GM18870 (cell line): ENCODE measurements around the gene IFNL1.
A peak's percentile ranks its signal among the peaks of the same experiment; 100 is the strongest.
"Not testable (repeated sequence)": the region's sequence is repeated elsewhere in the genome, so short reads cannot be mapped to it uniquely, and the experiment has no call there.

Source experiments
- ATAC-seq: cut with Tn5 transposase; IDR thresholded peaks from one replicate; pipeline ENCODE4 v1.9.1; 2021; ENCODE audit warnings: moderate library complexity; ENCODE audit not compliant: unreplicated experiment

IFNL1 gene

GRCh38 chr19:39332293-39332692, 36.1 kb downstream of the IFNL1 start:
- no peak for ATAC-seq

DNA sequence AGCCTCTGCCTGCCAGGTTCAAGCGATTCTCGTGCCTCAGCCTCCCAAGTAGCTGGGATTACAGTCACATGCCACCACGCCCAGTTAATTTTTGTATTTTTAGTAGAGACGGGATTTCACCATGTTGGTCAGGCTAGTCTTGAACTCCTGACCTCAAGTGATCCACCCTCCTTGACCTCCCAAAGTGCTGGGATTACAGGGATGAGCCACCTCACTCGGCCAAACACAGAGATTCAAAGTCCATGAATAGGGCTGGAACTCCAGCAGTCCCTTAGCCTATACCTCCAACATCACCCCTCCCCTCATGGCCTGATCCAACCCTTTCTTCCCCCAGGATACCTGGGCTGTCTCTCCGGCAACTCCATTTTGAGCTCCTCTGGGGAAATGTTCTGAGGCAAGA, 36.5 kb downstream of the IFNL1 start:
- not testable (repeated sequence) for ATAC-seq

DNA sequence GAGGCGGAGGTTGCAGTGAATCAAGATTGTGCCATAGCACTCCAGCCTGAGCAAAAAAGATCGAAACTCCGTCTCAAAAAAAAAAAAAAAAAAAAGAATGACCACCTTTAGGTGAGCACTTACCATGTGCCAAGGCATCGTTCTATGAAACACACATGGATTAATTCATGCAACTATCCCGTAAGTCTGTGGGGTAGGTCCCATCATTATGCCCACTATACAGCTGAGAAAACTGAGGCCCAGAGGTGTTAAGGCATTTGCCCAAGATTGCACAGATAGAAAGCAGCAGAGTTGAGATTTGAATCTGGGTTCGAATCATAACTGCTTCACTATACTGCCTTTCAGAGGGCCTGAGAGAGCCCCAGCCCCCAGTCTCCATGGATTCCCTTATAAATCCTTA, 37.3 kb downstream of the IFNL1 start:
- ATAC-seq = no peak

GRCh38 chr19:39334444-39334976, 38.3 kb downstream of the IFNL1 start:
- ATAC-seq = no peak

- ATAC-seq = no peak
Observed at GRCh38 chr19:39335168-39335548, 39.0 kb downstream of the IFNL1 start.

DNA sequence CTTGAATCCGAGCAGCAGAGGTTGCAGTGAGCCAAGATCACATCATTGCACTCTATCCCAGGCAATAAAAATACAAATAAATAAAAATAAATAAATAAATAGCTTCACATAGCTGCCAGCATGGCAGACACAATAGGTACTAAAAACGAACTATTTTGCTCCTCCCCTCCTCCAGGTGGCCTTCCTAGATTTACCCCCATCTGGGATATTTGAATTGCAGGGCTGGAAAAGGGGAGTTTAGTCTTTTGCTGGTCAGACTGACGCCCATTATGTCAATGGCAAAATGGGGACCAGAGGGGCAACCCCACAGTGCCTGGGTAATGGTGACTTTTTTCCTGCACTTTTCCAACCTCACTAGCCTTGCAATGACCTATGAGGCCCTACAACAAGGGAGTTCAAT, 40.3 kb downstream of the IFNL1 start:
- ATAC-seq = no peak

DNA sequence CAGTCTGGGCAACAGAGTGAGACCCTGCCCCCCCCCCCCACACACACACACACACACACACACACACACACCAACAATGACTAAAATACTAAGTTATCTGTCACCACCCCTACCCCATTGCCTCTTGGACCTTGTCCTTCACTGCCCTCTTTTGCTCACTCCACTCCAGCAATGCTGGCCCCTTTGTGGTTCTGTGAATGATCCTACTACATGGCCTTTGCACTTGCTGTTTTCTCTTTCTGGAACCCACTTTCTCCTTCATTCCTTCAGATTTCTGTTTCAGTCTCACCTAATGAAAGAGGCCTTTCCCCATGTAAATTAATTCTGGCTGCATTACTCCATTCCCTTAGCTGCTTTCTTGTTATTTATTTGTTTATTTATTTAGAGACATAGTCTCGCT, 43.5 kb downstream of the IFNL1 start:
- no peak for ATAC-seq

GRCh38 chr19:39340156-39340555, 43.9 kb downstream of the IFNL1 start:
- not testable (repeated sequence) for ATAC-seq

- no peak for ATAC-seq
Observed at GRCh38 chr19:39341129-39341718, 45.0 kb downstream of the IFNL1 start.

DNA sequence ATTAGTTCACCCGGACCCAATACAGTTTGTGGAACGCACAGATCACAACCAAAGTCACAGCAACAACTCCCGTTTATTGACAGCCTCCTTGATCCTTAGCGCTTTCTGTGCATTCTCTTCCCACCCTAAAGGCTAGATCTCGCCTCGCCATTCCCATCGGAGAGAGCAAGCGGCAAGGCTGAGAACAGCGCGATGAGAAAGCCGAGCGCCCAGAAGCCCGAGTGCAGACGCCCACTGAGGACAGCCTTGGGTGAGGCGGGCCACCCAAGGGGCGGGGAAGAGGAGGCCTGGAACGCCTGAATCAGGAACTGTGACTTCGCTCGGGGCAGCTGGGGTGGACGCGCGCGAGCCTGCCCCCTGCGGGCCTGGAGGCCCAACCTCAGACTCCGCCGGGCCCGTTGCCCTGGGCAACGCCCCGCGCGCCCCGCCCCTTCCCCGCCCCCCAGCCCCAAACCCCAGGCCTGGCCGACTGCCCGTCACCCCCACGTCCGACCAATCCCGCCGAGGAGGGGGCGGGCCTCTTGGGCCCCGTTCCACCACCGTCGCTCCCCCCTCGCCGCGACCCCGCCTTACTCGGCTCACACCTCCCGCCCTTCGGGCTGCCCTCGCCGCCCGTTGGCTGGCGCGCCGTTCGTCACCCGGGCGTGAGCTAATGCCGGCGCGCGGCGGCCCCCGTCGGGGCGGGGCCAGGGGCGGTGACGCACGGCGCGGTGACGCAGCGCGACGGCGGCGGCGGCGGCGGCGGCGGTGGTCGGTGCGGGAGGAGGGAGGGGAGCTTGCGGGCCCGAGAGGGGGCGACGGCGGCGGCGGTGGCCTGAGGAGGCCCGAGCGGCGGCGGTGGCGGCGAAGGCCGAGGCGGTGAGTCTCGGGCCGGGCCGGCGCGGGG, 45.8 kb downstream of the IFNL1 start, which contains the start of gene SAMD4B:
Gene SAMD4B, plus strand, starts transcription at position 703 of the 886 bp plus-strand sequence. CDS start 14,473 bp downstream, outside the sequence.
- ATAC-seq = peak; percentile 85

- ATAC-seq = no peak
Observed at GRCh38 chr19:39342647-39343305, 46.6 kb downstream of the IFNL1 start.

DNA sequence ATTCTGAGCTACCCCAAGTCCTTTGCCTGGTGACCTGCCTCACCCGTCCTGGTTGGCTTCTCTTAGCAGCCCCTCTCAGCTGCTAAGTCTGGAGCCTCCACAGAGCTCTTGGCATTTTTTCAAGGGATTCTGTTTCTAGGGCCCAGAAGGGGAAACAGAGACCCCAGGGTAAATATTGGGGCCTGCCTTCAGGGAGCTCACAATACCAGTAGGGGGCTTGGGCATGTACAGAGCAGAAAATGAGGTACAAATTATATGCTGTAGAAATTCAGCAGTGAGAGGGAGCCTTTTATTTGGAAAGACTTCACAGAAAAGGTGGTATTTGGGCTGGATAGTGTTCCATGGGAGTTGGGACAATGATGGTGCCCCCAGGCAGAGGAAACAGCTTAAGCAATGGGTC, 49.7 kb downstream of the IFNL1 start:
- ATAC-seq = no peak

DNA sequence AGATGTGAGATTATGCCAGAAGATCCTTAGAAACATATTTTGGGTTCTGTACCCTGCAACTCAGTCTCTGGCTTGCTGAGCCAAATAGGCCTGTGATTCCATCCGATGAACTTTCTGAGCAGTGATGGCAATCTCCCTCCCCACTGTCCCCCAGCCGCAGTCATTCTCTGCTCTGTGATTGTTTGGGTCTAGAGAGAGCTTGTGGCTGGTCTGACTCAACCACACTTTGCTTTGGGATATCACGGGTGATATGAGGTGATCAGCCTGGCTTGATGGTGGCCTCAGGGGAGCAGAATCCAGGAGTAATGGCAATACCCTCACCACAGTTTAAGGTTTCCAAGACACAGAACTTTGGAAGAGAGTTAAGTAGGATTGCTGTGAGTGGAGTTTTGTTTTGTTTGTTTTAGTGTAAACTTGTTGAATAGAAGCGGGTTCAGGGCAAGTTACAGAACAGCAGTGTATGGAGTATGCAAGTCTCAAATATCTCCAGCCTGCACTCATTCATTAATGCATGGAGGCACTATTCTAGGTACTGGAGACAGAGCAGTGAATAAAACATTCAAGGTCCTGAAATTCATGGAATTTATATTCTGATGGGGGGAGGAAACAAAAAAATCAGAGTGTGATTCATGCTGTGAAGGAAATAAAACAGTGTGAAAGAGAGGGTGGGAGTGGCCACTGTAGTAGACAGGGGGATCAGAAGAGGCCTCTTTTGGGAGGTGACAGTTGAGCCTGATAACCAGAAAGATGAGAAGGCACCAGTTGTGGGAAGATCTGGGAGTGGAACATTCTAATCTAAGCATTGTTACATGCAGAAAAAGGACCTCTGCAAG, 51.3 kb downstream of the IFNL1 start:
- ATAC-seq = no peak
